ENCODE measurements around the gene ISM1.

GRCh38 chr20:13205848-13206434, 15.1 kb upstream of the ISM1 start:
- no peak for TF ChIP-seq CTCF (IDR thresholded peaks at IDR 0.05; ENCODE audit: low read length)
- no peak for TF ChIP-seq EZH2 (IDR thresholded peaks at IDR 0.05; ENCODE audit: borderline replicate concordance, low read length)
